NCI-H2227 (cell line): ENCODE data around the gene NSUN2.
"Not testable (repeated sequence)": the region's sequence is repeated elsewhere in the genome, so short reads cannot be mapped to it uniquely, and the experiment has no call there.

Experiments used
- DNase-seq: peaks from one replicate; lab custom pipeline; 2025; ENCODE audit not compliant: unreplicated experiment; lab: John Stamatoyannopoulos, UW

Gene NSUN2

DNA sequence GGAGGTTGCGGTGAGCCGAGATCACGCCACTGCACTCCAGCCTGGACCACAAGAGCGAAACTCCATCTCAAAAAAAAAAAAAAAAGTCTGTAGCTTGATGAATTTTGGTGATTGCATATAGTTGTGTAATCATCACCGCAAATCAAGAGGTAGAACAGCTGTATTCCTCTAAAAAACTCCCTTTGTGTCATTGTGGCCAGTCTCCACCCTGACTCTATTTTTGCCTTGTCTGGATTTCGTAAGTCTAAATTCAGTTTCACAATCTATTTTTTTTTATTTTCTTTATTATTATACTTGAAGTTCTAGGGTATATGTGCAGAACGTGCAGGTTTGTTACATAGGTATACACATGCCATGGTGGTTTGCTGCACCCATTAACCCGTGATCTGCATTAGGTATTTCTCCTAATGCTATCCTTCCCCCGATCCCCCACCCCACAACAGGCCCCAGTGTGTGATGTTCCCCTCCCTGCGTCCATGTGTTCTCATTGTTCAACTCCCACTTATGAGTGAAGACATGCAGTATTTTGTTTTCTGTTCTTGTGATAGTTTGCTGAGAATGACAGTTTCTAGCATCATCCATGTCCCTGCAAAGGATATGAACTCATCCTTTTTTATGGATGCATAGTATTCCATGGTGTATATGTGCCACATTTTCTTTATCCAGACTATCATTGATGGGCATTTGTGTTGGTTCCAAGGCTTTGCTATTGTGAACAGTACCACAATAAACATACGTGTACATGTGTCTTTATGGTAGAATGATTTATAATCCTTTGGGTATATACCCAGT, 12.9 kb upstream of the NSUN2 start:
- not testable (repeated sequence) for DNase-seq

DNA sequence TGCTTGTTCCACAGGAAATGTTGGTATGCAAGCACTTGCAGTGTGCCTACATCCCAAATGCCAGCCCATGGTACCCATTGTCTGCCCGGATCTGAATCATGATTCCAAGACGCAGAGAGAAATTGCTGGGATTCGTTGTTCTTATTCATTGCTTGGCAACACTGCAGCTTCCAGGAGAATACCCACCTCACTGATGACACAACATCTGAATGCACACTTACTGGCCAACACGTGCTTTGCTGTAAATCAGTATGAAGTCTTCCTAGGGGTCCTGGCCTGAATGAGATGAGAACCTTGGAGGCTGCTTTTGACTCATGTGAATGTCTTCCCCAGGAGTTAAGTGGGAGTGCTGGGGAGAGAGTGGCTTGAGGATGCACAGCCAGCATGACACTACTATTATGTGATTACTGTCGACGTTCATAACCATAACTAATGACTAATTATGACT, 12.0 kb upstream of the NSUN2 start:
- no peak for DNase-seq

DNA sequence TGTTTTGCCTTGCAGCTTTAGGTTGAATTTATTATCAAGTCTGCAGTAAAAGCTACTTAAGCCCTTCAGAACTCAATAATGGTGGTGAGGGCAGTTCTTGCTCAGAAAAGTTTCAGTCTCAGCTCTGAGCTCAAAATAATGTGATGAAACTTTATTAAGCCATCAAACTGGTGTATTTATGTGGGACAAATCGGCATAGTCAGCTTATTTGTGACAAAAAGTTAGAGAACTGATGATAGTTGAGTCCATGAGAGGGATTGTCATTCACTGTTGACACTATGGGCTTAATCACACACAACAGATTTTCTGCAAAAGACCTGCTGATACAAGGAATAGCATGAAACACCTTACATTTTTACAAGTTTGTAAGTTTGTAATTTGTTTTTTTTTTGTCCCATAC, 9.8 kb upstream of the NSUN2 start:
- DNase-seq, result no peak

DNA sequence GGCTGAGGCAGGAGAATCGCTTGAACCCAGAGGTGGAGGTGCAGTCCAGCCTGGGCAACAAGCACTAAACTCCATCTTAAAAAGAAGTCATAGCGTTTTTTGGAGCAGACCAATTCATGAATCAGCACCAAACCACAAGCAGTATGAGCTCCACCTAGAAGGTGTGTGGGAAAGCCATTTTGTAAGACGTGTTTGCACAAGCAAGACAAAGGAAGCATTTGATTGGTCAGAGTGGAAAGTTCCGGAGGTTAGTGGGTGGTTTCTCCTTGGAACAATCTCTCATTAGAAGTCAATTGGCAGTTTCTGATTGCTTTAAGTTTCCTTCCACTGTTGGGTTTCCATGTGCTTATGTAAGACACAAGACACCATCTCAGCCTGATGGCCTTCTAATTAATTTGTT, 5.4 kb upstream of the NSUN2 start:
- DNase-seq, result no peak

DNA sequence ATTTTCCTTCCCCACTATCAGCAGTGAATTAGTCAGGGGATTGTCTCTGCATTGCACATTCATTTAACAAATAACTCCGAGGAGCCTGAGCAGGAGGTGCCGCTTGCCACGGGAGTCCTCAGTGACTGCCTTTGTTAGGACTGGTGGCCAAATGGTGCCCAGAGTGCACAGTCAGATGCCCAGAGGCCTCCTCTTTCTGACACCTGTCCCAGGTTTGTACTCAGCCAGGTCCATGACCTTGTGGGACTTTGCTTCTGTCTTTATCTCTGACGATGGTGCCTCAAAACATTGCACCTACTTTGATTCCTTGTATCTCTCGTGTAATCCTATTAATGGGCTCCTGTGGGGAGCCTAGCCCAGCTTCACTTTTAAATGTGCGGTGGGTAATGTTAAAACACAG, 4.7 kb upstream of the NSUN2 start:
- no peak for DNase-seq

DNA sequence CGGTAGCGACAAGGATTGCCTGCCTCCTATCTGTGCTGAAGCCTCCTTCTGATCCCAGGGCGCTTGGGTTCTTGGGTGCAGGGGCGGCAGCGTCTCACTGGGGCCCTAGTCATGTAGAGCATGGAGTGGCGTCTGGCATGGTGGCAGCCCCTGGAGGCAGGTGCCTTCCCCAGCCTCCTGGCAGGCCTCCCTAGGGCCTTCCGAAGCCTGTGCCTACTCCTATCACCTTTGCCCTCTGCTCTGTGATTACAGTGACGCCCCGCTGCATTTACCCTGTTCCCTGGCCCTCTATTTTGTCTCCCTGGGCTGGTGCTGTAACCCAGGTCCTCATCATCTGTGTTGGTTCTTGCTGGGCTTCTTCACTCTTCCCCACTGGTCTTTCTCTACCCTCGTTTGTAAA, 4.2 kb upstream of the NSUN2 start:
- no peak for DNase-seq

DNA sequence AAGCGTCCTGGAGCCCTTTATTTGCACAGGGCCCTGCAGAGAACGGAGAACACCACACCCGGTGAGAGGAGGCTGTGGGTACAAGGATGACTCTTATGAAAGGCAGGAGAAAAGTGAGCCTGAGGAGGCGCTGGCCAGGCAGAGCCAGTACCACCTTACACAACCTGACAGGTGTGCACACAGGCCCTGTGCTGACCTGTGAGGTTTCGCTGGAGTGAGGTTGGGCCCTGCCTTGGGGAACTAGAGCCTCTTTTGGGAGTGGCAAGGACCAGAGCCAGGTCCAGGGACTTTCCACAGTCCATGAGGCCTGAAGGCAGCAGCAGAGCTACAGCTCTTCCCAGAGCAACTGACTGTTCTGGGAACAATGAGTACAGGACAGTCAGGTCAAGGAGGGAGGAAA, 3.4 kb upstream of the NSUN2 start:
- DNase-seq, result no peak

DNA sequence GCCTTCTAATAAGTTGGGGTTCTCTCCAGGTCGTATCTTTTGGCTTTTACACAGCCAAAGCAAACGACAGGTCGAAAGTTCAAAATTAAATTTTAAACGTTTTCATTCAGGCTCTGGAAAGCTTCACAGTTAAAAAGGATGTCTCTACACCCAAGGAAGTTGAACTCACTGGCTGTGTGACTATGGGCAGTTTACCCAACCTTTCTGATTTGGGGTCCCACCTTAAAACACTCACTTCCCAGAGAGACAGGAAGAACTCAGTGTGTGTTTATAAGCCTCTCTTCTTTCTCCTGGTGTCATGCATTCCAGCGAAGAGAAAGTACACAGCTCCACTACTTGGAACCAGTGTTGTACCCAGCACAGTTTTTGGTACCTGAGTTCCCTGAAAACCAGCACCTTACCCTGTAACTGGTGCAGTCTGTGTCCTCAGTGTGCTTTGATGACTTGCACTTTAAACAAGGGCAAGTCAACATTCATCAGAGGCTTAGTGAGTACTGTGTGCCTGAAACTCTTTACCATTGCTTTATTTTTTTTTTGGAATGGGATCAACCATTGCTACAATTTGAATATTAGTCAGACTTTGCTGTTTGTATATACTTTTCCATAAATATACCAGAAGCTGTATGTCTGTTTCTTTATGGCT, 2.1 kb upstream of the NSUN2 start:
- no peak for DNase-seq

DNA sequence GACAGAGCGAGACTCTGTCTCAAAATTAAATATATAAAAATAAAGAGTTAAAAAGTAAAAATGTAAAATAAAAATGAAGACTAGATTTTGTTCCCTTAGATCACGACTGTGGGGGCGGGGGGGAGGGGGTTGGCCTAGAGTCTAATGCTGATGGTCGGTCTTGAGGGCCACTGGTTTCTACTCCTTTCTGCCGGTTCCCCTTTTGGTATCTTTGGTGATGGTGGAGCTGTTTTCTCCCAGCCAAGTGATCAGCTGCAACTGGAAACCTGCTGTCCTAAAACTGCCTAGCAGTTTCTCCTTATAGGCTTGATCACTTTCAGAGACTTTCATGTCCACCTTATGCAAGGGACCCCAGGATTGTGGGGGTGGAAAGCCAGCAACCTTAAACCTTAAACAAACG, 1.5 kb upstream of the NSUN2 start:
- DNase-seq, result peak; percentile 23

DNA sequence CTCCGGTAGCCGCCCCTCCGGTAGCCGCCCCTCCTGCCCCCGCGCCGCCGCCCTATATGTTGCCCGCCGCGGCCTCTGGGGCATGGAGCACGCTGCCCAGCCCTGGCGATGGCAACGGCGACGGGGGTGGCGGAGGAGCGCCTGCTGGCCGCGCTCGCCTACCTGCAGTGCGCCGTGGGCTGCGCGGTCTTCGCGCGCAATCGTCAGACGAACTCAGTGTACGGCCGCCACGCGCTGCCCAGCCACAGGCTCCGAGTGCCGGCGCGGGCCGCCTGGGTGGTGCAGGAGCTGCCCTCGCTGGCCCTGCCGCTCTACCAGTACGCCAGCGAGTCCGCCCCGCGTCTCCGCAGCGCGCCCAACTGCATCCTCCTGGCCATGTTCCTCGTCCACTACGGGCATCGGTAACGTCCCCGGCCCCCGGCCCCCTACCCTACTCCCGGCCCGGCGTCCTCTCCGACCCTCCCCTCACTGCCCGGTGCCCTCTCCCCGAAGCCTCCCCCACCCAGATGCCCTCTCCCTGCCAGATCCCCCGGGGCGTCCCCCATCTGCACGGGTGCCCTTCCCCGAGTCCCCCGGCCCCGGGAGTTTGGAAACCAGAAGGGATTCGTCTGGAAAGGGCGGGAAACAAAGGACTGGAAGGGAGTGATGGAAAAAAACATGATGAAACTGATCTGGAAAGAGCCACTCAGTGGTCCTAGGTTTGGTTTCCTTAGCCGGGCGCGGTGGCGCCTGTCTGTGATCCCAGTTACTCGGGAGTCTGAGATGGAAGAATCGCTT, 813 bp upstream of the NSUN2 start:
- DNase-seq, result peak; percentile 88

DNA sequence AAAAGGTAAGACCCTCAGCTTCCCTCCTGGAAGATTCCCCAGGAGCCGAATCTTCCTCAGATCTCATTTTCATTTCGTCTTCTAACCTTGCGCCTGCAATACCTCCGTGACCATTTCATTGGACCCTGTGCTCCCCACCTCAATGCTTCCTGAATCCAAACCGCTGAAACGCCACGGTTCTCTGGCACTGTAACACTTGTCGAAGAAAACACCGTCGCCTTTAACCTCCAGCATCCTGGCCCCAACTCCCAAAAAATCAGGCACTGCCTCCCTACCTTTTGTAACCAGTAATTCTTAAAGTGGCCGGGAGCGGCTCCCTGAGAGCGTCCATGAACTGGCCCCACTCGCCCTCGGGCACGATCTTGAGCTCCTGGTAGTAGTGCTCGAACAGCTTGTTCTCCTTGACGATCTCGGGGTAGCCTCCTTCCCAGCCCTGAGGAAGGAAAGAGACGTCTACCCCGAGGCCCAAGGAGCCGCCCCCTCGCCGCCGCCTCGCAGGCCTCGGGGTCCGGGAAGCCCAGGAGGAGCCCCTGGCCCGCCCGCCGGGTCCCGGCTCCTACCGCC, 438 bp downstream of the NSUN2 start:
- DNase-seq, result peak; percentile 73

DNA sequence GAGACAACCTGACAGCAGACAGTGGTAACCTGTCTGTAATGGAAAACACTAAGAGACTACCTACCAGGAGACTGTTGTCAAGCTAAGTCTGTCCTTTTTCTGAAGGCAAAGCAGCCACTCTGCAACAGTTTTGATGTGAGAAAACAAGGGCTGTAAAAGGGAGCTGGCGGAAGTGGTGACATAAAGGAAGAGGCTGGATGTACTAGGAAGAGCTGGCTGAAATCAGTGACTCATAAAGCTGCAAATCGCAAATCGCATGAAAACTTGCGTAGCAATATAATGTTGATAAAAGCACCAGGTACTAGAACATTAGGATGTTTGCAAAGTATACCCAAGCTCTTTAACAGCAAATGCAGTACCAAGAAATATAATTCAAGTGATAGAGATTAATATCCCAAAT, 1.4 kb downstream of the NSUN2 start:
- no peak for DNase-seq

DNA sequence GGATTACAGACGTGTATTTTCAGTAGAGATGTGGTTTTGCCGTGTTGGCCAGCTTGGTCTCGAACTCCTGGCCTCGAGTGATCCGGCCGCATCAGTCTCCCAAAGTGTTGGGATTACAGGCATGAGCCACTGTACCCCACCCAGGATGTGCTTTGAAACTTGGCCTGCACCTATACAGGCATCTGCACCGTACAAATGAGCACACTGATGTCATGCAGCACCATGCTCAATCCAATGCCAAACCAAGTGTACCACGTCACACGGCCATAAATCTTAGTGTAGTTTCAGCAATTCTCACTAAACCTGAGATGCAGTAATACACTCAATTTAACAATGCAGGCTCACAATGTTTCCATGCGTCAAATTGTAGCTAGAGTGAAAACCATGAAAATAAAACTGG, 6.3 kb downstream of the NSUN2 start:
- DNase-seq, result no peak

DNA sequence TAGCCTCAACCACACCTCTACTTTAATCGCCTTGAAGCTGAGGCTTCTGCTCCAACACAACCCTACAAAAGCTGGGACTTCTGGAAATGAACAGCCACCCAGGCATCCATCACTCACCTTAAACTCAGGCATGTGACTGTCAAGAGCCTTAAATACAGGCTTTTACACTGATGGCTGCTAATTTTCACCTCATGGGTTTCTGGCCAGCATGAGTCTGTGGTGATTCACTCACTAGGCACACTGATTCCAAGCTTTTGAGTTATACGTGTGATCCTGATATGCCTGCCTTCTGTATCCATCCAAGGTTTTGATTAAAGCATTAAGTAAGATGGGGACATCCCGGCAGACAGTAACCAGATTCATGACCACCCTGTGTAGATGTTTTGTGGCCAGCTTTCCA, 8.9 kb downstream of the NSUN2 start:
- DNase-seq, result no peak

DNA sequence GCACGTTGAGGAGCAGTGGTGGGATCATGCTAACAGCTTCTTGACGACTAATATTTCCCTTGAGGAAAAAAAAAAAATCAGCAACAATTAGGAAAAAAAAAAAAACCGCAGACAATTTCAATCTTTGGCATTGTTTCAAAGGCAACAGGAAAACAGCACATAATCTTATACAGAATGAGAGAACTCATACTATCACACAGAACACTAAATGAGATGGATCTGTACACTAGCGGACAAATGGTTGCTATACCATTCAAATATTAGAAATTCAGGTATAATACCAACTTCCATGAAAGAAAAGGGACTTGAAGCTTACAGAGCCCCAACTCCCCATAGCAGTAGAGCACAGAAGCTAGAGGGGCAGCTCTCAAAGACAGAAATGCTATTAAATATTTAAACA, 9.6 kb downstream of the NSUN2 start:
- DNase-seq, result no peak

DNA sequence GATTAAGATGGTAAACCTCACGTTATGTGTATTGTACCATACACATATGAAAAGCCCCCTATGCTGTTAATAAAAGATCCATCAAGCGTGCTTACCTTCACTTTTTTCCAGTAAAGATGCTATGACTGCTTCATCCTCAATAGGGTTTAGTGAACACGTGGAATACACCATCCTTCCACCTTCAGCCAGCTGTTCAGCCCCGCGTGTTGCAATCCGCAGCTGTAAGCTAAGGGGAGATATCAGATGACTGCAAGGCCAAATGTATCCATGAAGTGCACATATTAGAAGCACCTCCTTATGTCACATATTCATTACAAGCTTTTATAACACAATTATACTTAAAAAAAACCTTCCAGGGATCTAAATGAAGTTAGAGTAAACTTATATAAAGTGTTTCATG, 16.2 kb downstream of the NSUN2 start:
- DNase-seq, result no peak

DNA sequence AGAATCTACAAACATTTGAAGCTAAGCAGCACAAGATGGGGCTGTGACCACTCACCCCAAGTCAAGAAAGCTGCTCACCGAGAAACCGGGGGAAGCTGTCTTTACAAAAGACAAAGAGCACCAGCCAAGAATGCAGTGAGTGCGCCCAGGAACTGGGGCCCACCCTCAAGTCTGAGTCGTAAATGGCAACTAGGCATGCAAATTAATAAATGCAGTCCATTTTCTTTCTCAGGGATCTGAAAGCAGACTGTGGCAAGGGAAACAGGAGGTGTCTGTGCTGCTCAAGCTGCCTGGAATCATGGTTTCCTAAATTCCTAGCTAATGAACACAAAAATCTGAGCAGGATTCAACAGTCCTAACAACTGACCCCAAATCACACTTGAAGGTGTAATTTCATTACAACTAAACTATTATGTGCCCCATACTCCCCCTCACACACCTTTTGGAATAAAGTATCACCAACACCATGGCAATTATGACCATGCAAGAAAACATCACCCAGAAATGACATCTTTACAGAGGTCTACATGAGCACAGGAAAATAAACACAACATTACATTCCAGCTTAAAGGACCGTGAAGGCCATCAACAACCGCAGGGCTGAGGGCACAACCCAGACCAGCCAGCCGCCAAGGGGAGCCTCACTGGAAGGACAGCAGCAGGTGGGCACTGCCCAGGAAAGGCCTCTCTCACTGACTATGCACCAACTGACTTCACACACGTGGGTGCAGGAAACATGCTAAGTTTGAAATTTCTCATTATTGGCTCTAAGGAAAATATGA, 17.6 kb downstream of the NSUN2 start:
- no peak for DNase-seq

DNA sequence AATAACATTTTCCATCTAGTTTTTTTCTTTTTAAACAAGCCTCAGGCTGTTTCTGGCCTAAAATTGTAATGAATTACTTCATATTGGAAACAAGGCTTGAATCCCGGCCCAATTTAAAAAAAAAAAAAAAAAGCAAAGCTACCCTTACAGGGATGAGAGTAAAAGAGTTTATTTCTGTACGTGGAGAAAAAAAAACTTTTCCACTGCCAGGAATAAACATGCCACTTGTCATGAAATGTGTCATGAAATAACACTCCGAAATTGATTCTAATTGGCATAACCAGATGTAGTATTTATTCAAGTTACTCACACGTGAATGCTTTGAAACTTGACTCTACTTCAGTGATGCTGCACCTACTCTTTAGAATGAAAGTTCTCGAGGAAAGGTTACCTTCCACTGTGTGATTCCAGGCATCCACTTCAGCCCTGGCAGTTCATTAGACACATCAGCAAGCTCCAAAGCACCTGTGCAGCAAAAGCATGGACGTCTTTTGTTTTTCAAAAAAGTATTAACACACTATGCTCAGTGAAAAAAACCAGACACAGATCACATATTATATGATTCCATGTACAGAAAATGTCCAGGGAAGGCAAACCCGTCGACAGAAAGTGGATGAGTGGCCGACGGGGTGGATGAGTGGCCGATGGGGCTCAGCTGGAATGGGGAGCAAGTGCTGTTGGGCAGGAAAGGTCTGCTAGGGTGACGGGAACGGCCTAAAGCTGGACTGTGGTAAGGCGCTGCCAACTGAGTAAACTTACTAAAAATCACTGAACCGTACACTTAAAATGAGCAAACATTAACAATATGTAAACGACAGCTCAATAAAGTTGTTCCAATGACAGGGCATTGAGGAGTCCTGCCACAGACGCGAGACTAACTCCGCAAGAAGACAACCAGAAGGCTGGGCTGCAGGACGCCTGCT, 21.2 kb downstream of the NSUN2 start:
- DNase-seq, result no peak

DNA sequence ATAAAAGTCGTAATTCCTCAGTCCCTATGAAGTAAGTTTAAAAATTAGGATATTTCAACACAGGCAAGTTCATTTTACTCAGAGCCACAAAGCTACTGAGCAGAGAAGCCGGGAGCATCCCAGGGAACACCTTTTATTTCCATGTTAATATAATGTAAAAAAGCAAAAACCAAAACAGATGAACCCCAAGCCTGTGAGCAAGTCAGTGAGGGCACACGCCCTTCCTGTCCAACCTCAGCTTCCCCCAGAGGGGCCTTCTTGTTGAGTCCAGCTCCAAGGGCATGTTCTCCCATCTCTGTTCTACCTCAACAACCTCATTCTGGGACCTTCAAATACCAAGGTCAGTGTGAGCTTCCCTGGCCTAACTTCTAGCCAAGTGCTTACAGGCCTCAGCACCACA, 24.8 kb downstream of the NSUN2 start:
- DNase-seq, result no peak

DNA sequence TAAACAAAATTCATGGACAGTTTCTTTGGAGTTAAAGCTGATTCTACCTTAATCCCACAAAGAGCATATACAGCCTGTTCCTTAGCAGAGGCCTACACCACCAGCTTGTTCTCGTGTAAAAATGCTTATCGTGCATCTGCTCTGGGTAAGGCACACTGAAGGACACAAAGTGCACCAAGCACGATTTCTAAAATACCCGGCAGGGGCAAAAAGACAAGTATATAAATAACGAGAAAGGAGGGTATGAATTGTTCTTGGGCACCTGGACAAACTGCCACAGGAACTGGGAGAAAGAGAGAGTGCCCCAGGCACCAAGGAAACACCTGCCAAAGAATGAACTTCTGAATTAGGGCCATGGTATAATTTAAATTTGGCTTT, 25.3 kb downstream of the NSUN2 start:
- DNase-seq, result no peak
